Erythroblast (primary cell): ENCODE measurements around the gene TPO.

ENCODE experiments used
- DNase-seq, 2 experiments: peaks; one replicate each; lab custom pipeline; 2025; lab: John Stamatoyannopoulos, UW
- GATA1 ChIP-seq: IDR thresholded peaks from 2 replicates; pipeline ENCODE4 v1.6.1; 2011; ENCODE audit warnings: low read depth, mild to moderate bottlenecking, control low read depth, low read length, moderate library complexity
- POLR2A ChIP-seq: IDR thresholded peaks from 2 replicates; pipeline ENCODE4 v1.6.1; 2011; ENCODE audit warnings: mild to moderate bottlenecking, low read length

Gene TPO

DNA sequence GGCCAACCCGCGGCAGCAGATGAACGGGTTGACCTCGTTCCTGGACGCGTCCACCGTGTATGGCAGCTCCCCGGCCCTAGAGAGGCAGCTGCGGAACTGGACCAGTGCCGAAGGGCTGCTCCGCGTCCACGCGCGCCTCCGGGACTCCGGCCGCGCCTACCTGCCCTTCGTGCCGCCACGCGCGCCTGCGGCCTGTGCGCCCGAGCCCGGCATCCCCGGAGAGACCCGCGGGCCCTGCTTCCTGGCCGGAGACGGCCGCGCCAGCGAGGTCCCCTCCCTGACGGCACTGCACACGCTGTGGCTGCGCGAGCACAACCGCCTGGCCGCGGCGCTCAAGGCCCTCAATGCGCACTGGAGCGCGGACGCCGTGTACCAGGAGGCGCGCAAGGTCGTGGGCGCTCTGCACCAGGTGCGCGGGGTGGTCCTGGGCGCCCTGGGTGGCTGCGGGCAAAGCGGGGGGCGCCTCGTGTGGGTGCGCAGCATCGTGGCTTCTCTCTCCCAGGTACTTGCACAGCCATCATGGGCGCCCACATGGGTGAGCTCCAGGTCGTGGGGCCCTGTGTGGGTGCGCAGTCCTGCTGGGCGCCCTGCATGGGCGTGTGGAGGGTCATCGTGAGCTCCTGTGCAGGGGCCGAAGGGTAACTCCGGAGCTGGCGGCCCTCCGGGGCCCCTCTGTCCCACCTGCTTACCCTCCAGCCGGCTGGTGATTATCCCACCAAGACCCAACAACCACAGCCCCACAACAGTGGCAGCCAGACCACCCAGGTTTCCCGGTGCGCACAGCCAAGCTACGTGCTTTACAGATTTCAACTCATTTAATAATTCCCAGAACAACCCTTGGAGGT, 64.2 kb downstream of the TPO start:
- no peak for DNase-seq
- no peak for TF ChIP-seq GATA1
- no peak for TF ChIP-seq POLR2A

DNA sequence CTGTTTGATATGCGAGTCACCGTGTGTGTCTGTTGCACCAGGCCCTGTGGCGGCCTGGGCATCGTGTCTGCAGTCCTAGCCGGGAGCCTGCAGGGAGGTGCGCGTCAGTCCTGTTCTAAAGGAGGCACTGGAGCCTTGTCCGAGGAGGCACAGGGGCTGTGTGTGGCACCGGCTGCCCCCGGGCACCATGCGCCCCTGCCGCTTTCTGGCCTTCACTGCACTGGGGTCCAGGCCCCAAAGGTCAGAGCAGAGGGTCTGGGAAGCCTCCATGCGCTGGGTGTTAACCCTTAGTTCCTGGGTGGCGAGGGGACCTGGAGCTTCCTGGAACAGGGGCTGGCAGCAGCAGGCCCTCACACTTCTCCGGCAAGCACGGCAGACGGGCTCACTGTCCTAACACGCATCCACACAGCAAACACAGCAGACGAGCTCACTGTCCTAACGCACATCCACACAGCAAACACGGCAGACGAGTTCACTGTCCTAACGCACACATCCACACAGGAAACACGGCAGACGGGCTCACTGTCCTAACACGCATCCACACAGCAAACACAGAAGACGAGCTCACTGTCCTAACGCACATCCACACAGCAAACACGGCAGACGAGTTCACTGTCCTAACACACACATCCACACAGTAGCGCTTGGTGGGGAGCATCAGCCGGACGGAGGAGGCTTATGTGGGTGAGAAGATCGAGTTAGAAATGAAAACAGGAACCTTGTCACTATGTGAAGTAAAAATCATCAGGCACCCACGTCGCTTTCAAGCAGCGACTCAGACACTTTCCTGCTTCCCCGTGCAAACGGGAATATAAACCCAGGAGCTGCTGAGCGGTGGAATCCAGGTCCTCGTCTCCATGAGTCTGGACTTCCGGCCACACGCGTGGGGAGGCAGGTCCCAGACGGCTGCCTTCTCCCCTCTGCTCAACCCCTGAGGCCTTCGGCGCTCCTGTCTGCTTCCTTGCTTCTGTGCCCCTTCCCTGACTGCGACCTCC, 65.3 kb downstream of the TPO start:
- no peak for DNase-seq
- TF ChIP-seq GATA1 = no peak
- TF ChIP-seq POLR2A = no peak

GRCh38 chr2:1479346-1479745, 66.1 kb downstream of the TPO start:
- no peak for TF ChIP-seq POLR2A
- DNase-seq = no peak

DNA sequence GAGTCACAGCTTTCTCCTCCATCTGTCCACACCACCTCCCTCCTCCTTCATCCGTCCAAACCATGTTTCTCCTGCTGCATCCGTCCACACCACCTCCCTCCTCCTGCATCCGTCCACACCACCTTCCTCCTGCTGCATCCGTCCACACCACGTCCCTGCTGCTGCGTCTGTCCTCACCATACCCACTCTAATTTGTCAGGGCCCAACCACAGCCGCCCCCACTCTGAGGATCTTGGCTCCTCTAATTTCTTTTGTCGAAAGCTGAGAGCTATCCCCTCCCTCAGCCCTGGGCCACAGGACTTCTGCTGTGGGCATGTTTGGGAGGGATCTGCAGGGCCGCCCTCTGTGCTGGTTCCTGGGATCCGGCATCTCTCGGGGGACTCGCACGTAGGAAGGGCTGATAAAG, 67.4 kb downstream of the TPO start:
- TF ChIP-seq GATA1 (no peak), POLR2A (no peak)
- no peak for DNase-seq

GRCh38 chr2:1481406-1482252, 68.4 kb downstream of the TPO start:
- DNase-seq = no peak
- TF ChIP-seq GATA1 (no peak), POLR2A (no peak)

DNA sequence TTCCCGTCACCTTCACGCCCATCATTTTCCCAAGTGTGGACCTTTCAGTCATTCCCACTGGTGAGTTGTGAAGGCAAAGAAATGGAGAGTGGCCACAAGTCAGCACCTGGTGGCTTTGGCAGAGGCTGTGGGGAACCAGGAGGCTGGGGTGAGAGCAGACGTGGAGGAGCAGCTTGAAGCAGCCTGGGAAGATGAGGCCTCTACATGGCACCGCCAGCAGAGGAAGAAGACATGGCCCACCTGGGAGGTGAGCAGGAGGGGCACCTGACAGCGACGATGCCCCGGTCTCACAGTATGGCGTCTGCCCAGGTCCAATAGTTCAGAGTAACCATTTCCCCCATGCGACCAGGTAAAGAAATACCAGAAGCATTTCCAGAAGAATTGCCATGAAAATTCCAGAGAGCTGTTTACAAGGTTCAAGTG, 69.0 kb downstream of the TPO start:
- TF ChIP-seq POLR2A (no peak), GATA1 (no peak)
- DNase-seq = no peak

GRCh38 chr2:1482981-1483380, 69.7 kb downstream of the TPO start:
- TF ChIP-seq GATA1 = no peak
- no peak for TF ChIP-seq POLR2A

DNA sequence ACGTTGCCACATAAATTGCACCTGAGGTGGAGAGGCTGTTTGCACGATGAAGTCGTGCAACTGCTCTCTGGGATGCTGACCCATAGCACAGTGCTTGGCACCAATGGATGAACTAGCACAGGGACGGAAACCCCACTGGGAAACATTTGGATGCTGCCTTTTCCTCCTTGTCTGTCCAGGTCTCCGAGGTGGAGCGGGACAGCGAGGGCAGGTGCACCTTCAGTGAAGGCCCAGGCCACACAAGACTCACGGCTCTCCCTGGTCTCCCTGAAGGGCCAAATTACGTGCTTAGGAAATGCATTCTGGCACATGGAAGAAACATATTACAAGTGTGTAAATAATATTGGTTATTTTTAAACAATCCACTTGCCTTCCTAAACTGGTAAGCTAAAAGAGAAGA, 70.3 kb downstream of the TPO start:
- no peak for DNase-seq
- no peak for TF ChIP-seq POLR2A
- TF ChIP-seq GATA1 = no peak

More at GRCh38 chr2:1482981-1483380, 69.7 kb downstream of the TPO start:
- no peak for DNase-seq

- DNase-seq = no peak
- TF ChIP-seq GATA1 (no peak), POLR2A (no peak)
Measured at GRCh38 chr2:1484131-1484884, 71.0 kb downstream of the TPO start.

GRCh38 chr2:1486670-1487069, 73.4 kb downstream of the TPO start:
- no peak for TF ChIP-seq GATA1
- TF ChIP-seq POLR2A = no peak
- DNase-seq = no peak

DNA sequence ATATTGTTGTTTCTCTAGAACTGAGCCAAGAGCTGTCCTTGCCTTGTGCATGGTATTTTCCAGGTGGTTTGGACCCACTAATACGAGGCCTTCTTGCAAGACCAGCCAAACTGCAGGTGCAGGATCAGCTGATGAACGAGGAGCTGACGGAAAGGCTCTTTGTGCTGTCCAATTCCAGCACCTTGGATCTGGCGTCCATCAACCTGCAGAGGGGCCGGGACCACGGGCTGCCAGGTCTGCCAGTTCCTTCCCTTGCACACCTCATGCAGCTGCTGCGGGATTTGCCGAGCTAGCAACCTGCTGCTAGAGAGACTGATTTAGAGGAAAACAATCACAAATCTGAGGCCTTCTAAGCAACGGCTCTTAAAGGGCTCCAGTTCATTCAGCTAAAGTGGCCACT, 74.5 kb downstream of the TPO start:
- no peak for TF ChIP-seq GATA1
- no peak for TF ChIP-seq POLR2A
- DNase-seq = no peak

GRCh38 chr2:1488181-1488671, 75.0 kb downstream of the TPO start:
- TF ChIP-seq POLR2A (no peak), GATA1 (no peak)
- DNase-seq = no peak
